NCI-H69 (cell line): ENCODE data around the gene MVB12B.

ENCODE experiments used
- DNase-seq: peaks from one replicate; lab custom pipeline; 2025; lab: John Stamatoyannopoulos, UW

The MVB12B gene

GRCh38 chr9:126363250-126363649 lies 36.6 kb downstream of the MVB12B start:
- DNase-seq: no peak

GRCh38 chr9:126363847-126364671 lies 37.4 kb downstream of the MVB12B start:
- DNase-seq: no peak

- DNase-seq: no peak
These were observed 39.2 kb downstream of the MVB12B start for GRCh38 chr9:126365780-126366179.

- DNase-seq: no peak
These were observed 39.9 kb downstream of the MVB12B start for GRCh38 chr9:126366366-126367011.

- DNase-seq: no peak
These were observed 40.5 kb downstream of the MVB12B start for GRCh38 chr9:126367139-126367538.

GRCh38 chr9:126367616-126368015 lies 41.0 kb downstream of the MVB12B start:
- no peak for DNase-seq

GRCh38 chr9:126368020-126368419 lies 41.4 kb downstream of the MVB12B start:
- no peak for DNase-seq

GRCh38 chr9:126371007-126371870 lies 44.6 kb downstream of the MVB12B start:
- no peak for DNase-seq

GRCh38 chr9:126372716-126373115 lies 46.1 kb downstream of the MVB12B start:
- DNase-seq: no peak

- DNase-seq: no peak
These were observed 46.6 kb downstream of the MVB12B start for GRCh38 chr9:126373241-126373640.

GRCh38 chr9:126374366-126374781 lies 47.7 kb downstream of the MVB12B start:
- no peak for DNase-seq

- peak; percentile 36 for DNase-seq
These were observed 48.8 kb downstream of the MVB12B start for GRCh38 chr9:126375386-126375785.

GRCh38 chr9:126376311-126377175 lies 49.9 kb downstream of the MVB12B start:
- DNase-seq: peak; percentile 88

- no peak for DNase-seq
These were observed 50.5 kb downstream of the MVB12B start for GRCh38 chr9:126377176-126377509.

GRCh38 chr9:126377536-126377935 lies 50.9 kb downstream of the MVB12B start:
- no peak for DNase-seq

GRCh38 chr9:126378761-126379160 lies 52.1 kb downstream of the MVB12B start:
- DNase-seq: no peak

GRCh38 chr9:126379661-126380360 lies 53.2 kb downstream of the MVB12B start:
- no peak for DNase-seq

- no peak for DNase-seq
These were observed 53.8 kb downstream of the MVB12B start for GRCh38 chr9:126380447-126380846.

GRCh38 chr9:126381195-126381594 lies 54.6 kb downstream of the MVB12B start:
- no peak for DNase-seq

- DNase-seq: peak; percentile 57
These were observed 56.9 kb downstream of the MVB12B start for GRCh38 chr9:126383406-126384046.

GRCh38 chr9:126384926-126385325 lies 58.3 kb downstream of the MVB12B start:
- DNase-seq: no peak
